Raji (cell line): Measurements from ENCODE around the gene MYH7B.

ENCODE experiments used
- POLR2A ChIP-seq: IDR thresholded peaks from 2 replicates; pipeline ENCODE4 v1.6.1; 2011; ENCODE audit warnings: low read depth, low read length, control low read depth; ENCODE audit not compliant: insufficient read depth

The MYH7B gene

GRCh38 chr20:34956041-34956458 is 382 bp downstream of the MYH7B start:
- TF ChIP-seq POLR2A: no peak

- no peak for TF ChIP-seq POLR2A
These were observed 1.2 kb downstream of the MYH7B start for GRCh38 chr20:34956751-34957472.

DNA sequence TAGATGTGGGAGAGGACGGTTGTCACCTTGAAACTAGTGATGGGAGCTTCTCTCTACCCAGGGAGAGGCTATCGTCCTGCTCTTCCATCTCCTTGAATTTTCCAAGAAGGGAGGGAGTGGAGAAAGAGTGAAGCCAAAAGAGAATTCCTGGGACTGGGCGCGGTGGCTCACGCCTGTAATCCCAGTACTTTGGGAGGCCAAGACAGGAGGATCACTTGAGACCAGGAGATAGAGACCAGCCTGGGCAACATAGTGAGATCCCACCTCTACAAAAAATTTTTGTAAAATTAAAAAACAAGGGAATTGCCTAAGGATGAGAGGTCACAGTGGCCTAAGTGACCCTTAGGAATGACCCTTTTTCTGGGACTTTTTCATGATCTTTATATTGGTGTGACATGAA is 8.8 kb downstream of the MYH7B start:
- no peak for TF ChIP-seq POLR2A

- TF ChIP-seq POLR2A: no peak
These were observed 9.4 kb downstream of the MYH7B start for GRCh38 chr20:34965051-34965450.

GRCh38 chr20:34967421-34967820 is 11.8 kb downstream of the MYH7B start:
- no peak for TF ChIP-seq POLR2A

DNA sequence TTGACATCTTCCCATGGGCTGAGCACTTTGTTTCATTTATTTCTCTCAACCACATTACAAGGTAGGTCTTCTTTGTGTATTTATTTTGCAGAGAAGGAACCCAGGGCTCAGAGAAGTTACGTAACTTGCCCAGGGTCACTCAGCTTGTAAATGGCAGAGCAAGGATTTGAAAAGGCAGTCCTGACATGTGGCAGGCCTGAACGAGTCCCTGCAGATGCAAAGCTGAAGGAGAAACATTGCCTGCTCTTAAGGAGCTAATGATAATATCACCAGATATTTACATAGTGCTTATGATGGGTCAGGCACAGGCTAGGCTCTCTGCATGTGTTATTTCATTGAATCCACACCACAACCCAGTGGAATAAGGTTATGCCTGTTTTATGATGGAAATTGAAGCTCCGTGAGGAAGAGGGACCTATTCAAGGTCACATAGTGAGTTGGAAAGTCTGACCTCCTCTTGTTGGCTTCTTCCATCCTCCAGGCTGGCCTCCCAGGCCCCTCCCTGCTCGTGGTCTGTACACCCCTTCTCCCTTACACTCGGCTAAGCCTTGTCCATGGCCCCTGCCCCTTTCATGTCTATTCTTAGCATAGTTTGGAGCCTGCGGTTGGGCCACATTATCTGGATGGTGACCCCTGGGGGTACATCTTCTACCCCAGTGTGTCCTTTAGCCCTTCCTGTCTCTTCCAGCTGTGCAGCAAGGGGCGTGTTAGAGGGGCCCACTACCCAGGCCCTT is 12.5 kb downstream of the MYH7B start:
- no peak for TF ChIP-seq POLR2A

GRCh38 chr20:34970193-34970840 is 14.6 kb downstream of the MYH7B start:
- no peak for TF ChIP-seq POLR2A

DNA sequence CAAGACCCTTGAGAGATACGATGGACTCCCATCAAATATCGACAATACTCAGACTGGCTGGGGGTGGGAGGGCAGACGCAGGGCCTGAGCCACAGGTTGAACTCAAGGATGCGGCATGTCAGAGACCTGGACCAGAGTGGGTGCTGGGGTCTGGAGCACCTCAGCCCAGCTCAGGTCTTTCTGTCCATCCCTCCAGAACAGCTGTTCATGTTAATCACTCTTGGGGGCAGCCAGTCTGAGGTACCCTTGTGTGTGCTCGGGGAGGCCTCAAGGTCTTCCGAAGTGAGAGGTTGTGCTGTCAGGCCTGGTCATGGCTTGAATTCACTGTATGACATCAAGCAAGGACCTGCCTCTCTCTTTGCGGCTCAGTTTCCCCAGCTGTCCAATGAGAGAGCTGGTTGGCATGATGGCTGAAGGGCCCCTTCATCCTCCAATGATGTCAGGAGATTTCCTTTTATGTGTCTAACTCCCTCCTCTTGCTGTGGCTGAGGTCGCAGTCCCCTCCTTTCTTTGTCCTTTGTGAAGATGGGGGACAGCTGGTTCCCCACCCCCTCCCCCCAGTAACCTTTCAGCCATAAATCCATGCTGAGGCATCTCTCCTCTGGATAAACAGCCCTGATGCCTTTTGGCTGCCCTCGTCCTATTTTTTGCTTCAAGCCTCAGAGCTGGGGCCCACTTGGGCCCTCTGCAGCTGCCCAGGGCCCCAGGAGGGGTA is 15.3 kb downstream of the MYH7B start:
- no peak for TF ChIP-seq POLR2A

GRCh38 chr20:34971561-34972235 is 16.0 kb downstream of the MYH7B start:
- TF ChIP-seq POLR2A: no peak

DNA sequence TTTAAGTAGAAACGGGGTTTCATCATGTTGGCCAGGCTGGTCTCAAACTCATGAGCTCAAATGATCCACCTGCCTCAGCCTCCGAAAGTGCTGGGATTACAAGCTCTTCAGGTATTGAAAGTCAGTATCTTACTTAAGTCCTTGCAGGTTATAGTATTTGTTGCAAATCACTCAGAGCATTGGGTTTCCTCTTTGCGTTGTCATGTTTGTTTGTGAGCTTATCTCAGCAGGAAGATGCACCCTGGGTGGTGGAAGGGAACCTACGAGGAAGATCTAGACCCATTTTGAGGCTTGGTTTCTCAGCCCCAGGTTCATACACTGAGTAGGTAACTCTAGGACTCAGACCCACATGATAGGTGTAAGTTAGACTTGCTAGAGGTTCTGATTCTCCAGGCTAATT is 18.6 kb downstream of the MYH7B start:
- no peak for TF ChIP-seq POLR2A

DNA sequence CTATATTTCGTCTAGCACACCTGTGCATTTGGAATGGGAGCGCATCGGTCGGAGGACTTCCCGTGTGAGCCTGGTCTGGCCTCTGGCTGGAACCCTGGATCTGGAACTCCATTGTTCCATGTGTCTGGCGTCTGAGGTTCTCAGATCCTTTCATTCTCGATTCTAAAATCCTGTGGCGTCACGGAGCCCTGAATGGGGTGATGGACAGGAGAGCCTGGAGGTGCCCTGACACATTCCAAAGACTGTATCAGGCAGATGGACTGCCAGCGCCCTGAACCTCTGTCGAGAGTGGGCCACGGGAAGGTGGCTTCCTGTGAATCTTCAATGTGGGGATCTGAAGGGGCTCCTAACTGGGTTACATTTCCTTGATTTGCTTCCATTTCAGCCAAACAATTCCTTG is 20.6 kb downstream of the MYH7B start:
- TF ChIP-seq POLR2A: no peak

DNA sequence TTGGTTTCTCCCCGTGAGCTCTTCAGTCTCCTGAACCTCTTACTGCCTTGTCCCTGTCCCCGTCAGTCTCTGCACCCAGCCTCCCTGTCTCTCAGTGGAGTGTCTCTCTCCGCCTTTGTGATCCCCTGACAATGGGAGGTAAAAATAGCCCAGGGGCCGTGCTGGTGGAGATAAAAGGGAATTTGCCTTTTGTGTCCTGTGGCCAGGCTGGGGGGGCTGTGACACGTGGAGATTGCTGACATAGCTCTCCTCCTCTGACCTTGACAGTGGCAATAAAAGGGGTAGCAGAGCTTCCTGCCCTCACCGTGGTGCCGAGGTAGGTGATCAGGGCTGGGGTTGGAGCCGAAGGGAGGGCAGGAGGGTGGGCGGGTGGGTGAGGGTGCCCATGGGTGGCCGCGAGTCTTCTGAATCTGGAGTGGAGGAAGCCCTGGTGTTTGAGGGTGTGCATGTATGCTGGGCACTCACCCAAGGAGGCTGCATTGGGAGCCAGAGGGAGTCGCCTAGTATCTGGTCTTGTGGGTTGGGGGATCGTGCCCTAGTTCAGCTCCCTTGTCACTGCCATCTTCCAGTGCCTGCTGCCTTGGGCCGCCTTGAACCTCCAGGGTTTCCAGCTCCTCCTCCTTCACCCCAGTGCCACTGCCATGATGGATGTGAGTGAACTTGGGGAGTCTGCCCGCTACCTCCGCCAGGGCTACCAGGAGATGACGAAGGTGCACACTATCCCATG is 21.9 kb downstream of the MYH7B start:
- TF ChIP-seq POLR2A: no peak

DNA sequence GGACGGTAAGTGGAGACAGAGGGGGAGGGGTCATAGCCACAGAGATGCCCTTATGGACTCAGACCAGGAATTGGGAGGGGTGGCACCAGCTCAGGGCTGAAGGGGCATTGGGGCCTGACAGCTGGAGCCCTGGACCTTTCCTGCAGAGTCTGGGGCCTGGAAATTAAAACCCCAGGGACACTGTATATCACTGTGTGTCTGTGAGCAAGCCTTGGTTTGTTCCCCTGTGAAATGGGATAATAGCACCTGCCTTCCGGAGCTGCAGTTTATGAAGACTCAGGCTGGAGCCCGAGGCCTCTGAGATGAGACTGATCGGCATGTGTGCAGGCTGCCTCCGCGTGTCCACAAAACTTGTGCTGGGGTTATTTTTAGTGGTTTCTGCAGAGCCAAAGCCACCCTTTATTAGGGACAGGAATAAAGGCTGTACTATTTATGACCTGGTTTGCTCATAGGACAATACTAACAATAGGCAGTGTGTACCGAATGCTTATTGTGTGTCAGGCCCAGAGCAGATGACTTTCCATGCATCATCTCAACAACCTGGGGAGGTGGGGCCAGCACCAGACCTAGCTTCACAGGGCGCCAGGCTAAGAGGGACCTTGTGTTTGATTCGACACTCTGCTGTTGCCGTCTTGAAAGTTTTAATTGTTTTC is 22.6 kb downstream of the MYH7B start:
- no peak for TF ChIP-seq POLR2A

- no peak for TF ChIP-seq POLR2A
These were observed 23.9 kb downstream of the MYH7B start for GRCh38 chr20:34979366-34980153.
